RWPE2 (cell line): ENCODE results near the gene COQ3.

Experiments
- ATAC-seq: fragments of 200-7000 bp; cut with Tn5 transposase; 3 replicates; pipeline ENCODE4 v1.9.1; 2021; ENCODE audit warnings: low read depth
- DNase-seq: peaks from one replicate; pipeline ENCODE4 v3.0.0-alpha.2; 2020; ENCODE audit warnings: low spot score
- H3K27ac ChIP-seq: fragments of 450-650 bp; 2 replicates; pipeline ENCODE4 v1.5.1; 2017; ENCODE audit warnings: mild to moderate bottlenecking; ENCODE audit not compliant: poor library complexity, severe bottlenecking
- H3K27me3 ChIP-seq: fragments of 250-450 bp; sonication (Bioruptor Pico); 2 replicates; pipeline ENCODE4 v1.5.1; 2021; ENCODE audit warnings: mild to moderate bottlenecking, moderate library complexity; ENCODE audit not compliant: insufficient read depth, poor library complexity, severe bottlenecking
- H3K36me3 ChIP-seq: fragments of 250-450 bp; sonication (Bioruptor Pico); 2 replicates; pipeline ENCODE4 v1.5.1; 2020; ENCODE audit warnings: low read depth, mild to moderate bottlenecking, moderate library complexity
- H3K4me1 ChIP-seq: fragments of 250-450 bp; sonication (Bioruptor Pico); 2 replicates; pipeline ENCODE4 v1.5.1; 2021; ENCODE audit warnings: mild to moderate bottlenecking, moderate library complexity; ENCODE audit not compliant: insufficient read depth, poor library complexity, severe bottlenecking
- H3K4me3 ChIP-seq: fragments of 250-450 bp; sonication (Bioruptor Pico); 2 replicates; pipeline ENCODE4 v1.5.1; 2021; ENCODE audit warnings: mild to moderate bottlenecking, moderate library complexity; ENCODE audit not compliant: severe bottlenecking
- H3K9me3 ChIP-seq: fragments of 250-450 bp; sonication (Bioruptor Pico); 2 replicates; pipeline ENCODE4 v1.5.1; 2021; ENCODE audit warnings: mild to moderate bottlenecking, moderate library complexity; ENCODE audit not compliant: severe bottlenecking
- CTCF ChIP-seq: fragments of 450-650 bp; IDR thresholded peaks from one replicate; pipeline ENCODE4 v1.5.1; 2017; ENCODE audit warnings: mild to moderate bottlenecking, moderate library complexity; ENCODE audit not compliant: poor library complexity, severe bottlenecking

The COQ3 gene

GRCh38 chr6:99348288-99349170, 45.5 kb downstream of the COQ3 start:
- Histone ChIP-seq H3K9me3 (no peaks in the 10 kb centered on the region), H3K4me3 (peak overlapping the region; percentile 68)
- DNase-seq: no peak

GRCh38 chr6:99347804-99348203, 46.2 kb downstream of the COQ3 start:
- Histone ChIP-seq H3K9me3 (no peaks in the 10 kb centered on the region), H3K36me3 (no peaks in the 10 kb centered on the region), H3K4me1 (peaks cover 15% of the 10 kb centered on the region), H3K27ac (no peak overlapping the region), H3K27me3 (no peaks in the 10 kb centered on the region), H3K4me3 (no peak overlapping the region)
- no peak for TF ChIP-seq CTCF
- DNase-seq: no peak
- no peak for ATAC-seq

More at GRCh38 chr6:99348288-99349170, 45.5 kb downstream of the COQ3 start:
- no peaks in the 10 kb centered on the region for H3K27me3 ChIP-seq
- no peaks in the 10 kb centered on the region for H3K36me3 ChIP-seq
- ATAC-seq: no peak
- no peak overlapping the region for H3K27ac ChIP-seq
- no peak for TF ChIP-seq CTCF
- H3K4me1 ChIP-seq: peaks cover 15% of the 10 kb centered on the region

- no peaks in the 10 kb centered on the region for H3K27me3 ChIP-seq
- H3K4me1 ChIP-seq: peaks cover 15% of the 10 kb centered on the region
- TF ChIP-seq CTCF: no peak
- no peaks in the 10 kb centered on the region for H3K9me3 ChIP-seq
- DNase-seq (no peak), ATAC-seq (no peak)
- H3K27ac ChIP-seq: no peak overlapping the region
- no peaks in the 10 kb centered on the region for H3K36me3 ChIP-seq
- no peak overlapping the region for H3K4me3 ChIP-seq
Measured at GRCh38 chr6:99346595-99346994, 47.4 kb downstream of the COQ3 start.

GRCh38 chr6:99345164-99345563, 48.8 kb downstream of the COQ3 start:
- no peak for DNase-seq
- no peak for ATAC-seq
- Histone ChIP-seq H3K4me3 (no peak overlapping the region), H3K27ac (no peak overlapping the region), H3K27me3 (no peaks in the 10 kb centered on the region), H3K36me3 (no peaks in the 10 kb centered on the region), H3K9me3 (no peaks in the 10 kb centered on the region), H3K4me1 (peaks cover 6% of the 10 kb centered on the region)
- no peak for TF ChIP-seq CTCF

- DNase-seq (no peak), ATAC-seq (peak; percentile 58)
- Histone ChIP-seq H3K9me3 (no peaks in the 10 kb centered on the region), H3K27ac (peak overlapping the region; percentile 46), H3K4me3 (no peak overlapping the region), H3K4me1 (peaks cover 5% of the 10 kb centered on the region), H3K36me3 (no peaks in the 10 kb centered on the region), H3K27me3 (no peaks in the 10 kb centered on the region)
- no peak for TF ChIP-seq CTCF
Measured at GRCh38 chr6:99344289-99344688, 49.7 kb downstream of the COQ3 start.
